HCT116 (cell line): ENCODE data around the gene PPP2R5A. TPM values are rescaled to one million over a fixed set of nuclear protein-coding genes. Genes with fewer than 3 reads are reported as not detected.
A peak's percentile ranks its signal among the peaks of the same experiment; 100 is the strongest.

Experiments
- ATAC-seq: fragments of 200-7000 bp; cut with Tn5 transposase; 2 replicates; pipeline ENCODE4 v1.9.1; 2020; ENCODE audit warnings: mild to moderate bottlenecking, moderate library complexity
- BruUV-seq: library from RNA; stranded (reverse); fragments of 400-500 nt; replicated peaks from 2 replicates; lab custom pipeline; 2021; lab: Mats Ljungman, UMichigan
- CTCF ChIA-PET: fragments of 300-600 bp; sonication (Branson Sonifier 250); formaldehyde crosslinking; loops from one replicate; lab custom pipeline; 2021; ENCODE audit warnings: antibody characterized with exemption; lab: Charles Lee
- POLR2A ChIA-PET: fragments of 300-600, 350-600 bp; sonication (Branson Sonifier 250); formaldehyde crosslinking; loops from one replicate; lab custom pipeline; 2021; ENCODE audit warnings: antibody characterized with exemption; lab: Charles Lee
- RAD21 ChIA-PET, 2 experiments: fragments of 300-600 bp; sonication (Branson Sonifier 250); formaldehyde crosslinking; loops; one replicate each; lab custom pipeline; 2023; ENCODE audit warnings: low total read pairs in 2 of 2; ENCODE audit not compliant: uncharacterized antibody in 2 of 2, unreplicated experiment in 2 of 2, low non-redundant PET in 1 of 2; lab: Charles Lee
- DNase-seq: peaks from one replicate; pipeline ENCODE4 v3.0.0-alpha.2; 2010; ENCODE audit warnings: low read depth, low spot score
- H2AFZ ChIP-seq: fragments of 200-600 bp; shearing (Covaris generic), sonication (generic); 2 replicates; pipeline ENCODE4 v1.6.1; 2017; ENCODE audit warnings: low read depth, mixed run types, mixed read lengths, antibody characterized with exemption, low read length; ENCODE audit not compliant: poor library complexity, severe bottlenecking
- H3K27ac ChIP-seq: 2 replicates; pipeline ENCODE4 v1.5.1; 2012; ENCODE audit warnings: low read depth, low read length
- H3K27me3 ChIP-seq: fragments of 200-600 bp; sonication (generic); 2 replicates; pipeline ENCODE4 v1.6.1; 2016; ENCODE audit warnings: mixed run types, low read length, mixed read lengths; ENCODE audit not compliant: insufficient read depth
- H3K36me3 ChIP-seq, 2 experiments: fragments of 200-500 bp in 1 of 2; fragments of 200-600 bp in 1 of 2; sonication (Bioruptor generic) in 1 of 2; sonication (generic) in 1 of 2; 2 replicates each; pipeline versions ENCODE4 v1.5.1 to v1.6.1; 2014 to 2016; ENCODE audit warnings: low read length in 2 of 2, inconsistent platforms in 1 of 2, mixed read lengths in 1 of 2, mixed run types in 1 of 2; ENCODE audit not compliant: insufficient read depth in 2 of 2, control insufficient read depth in 1 of 2
- H3K4me1 ChIP-seq, 2 experiments: fragments of 200-600 bp in 1 of 2; sonication (generic) in 1 of 2; 2 replicates each; pipeline versions ENCODE4 v1.5.1 to v1.6.1; 2012 to 2017; ENCODE audit warnings: low read length in 2 of 2, inconsistent platforms in 1 of 2, mild to moderate bottlenecking in 1 of 2, mixed read lengths in 1 of 2, mixed run types in 1 of 2, moderate library complexity in 1 of 2; ENCODE audit not compliant: insufficient read depth in 2 of 2, control insufficient read depth in 1 of 2
- H3K4me2 ChIP-seq: fragments of 200-600 bp; sonication (generic); 2 replicates; pipeline ENCODE4 v1.6.1; 2017; ENCODE audit warnings: mixed run types, low read length, mixed read lengths
- H3K4me3 ChIP-seq, 2 experiments: fragments of 200-600 bp in 1 of 2; sonication (generic) in 1 of 2; replicated peaks in 1 of 2; 2 replicates each; pipeline ENCODE4 v1.5.1; 2011 to 2016; ENCODE audit warnings: low read length in 2 of 2, control low read depth in 1 of 2, low read depth in 1 of 2, mild to moderate bottlenecking in 1 of 2, mixed read lengths in 1 of 2, mixed run types in 1 of 2
- H3K79me2 ChIP-seq: fragments of 200-600 bp; sonication (generic); 2 replicates; pipeline ENCODE4 v1.6.1; 2017; ENCODE audit warnings: mild to moderate bottlenecking, mixed run types, low read length, moderate library complexity, mixed read lengths; ENCODE audit not compliant: insufficient read depth
- H3K9ac ChIP-seq: fragments of 200-600 bp; sonication (generic); 2 replicates; pipeline ENCODE4 v1.6.1; 2016; ENCODE audit warnings: low read length, mixed read lengths
- H3K9me2 ChIP-seq: fragments of 200-600 bp; sonication (generic), shearing (Covaris generic); 2 replicates; pipeline ENCODE4 v1.6.1; 2017; ENCODE audit warnings: mixed run types, mild to moderate bottlenecking, moderate library complexity; ENCODE audit not compliant: insufficient read depth
- H3K9me3 ChIP-seq, 2 experiments: fragments of 200-500 bp in 1 of 2; fragments of 200-600 bp in 1 of 2; sonication (Bioruptor generic) in 1 of 2; sonication (generic) in 1 of 2; 2 replicates each; pipeline ENCODE4 v1.6.1; 2014 to 2017; ENCODE audit warnings: low read length in 2 of 2, mixed read lengths in 2 of 2, inconsistent platforms in 1 of 2, low read depth in 1 of 2, mild to moderate bottlenecking in 1 of 2, mixed run types in 1 of 2, moderate library complexity in 1 of 2; ENCODE audit not compliant: control insufficient read depth in 1 of 2, insufficient read depth in 1 of 2
- H4K20me1 ChIP-seq: fragments of 200-600 bp; sonication (generic), shearing (Covaris generic); 2 replicates; pipeline ENCODE4 v1.6.1; 2017; ENCODE audit warnings: mixed run types, mild to moderate bottlenecking, moderate library complexity; ENCODE audit not compliant: insufficient read depth
- EGR1 ChIP-seq: IDR thresholded peaks from 2 replicates; pipeline ENCODE4 v1.6.1; 2012; ENCODE audit warnings: low read depth
- ELF1 ChIP-seq: IDR thresholded peaks from 2 replicates; pipeline ENCODE4 v1.6.1; 2012; ENCODE audit warnings: low read depth, borderline replicate concordance
- EZH2 ChIP-seq: fragments of 200-600 bp; sonication (generic); IDR thresholded peaks from 2 replicates; pipeline ENCODE4 v1.6.1; 2017; ENCODE audit warnings: antibody characterized with exemption, mixed run types
- FOSL1 ChIP-seq: IDR thresholded peaks from 2 replicates; pipeline ENCODE4 v1.6.1; 2012; ENCODE audit warnings: low read depth
- POLR2A ChIP-seq: IDR thresholded peaks from 2 replicates; pipeline ENCODE4 v1.7.0; 2011; ENCODE audit warnings: borderline replicate concordance; ENCODE audit not compliant: insufficient read depth, insufficient read length; ENCODE audit errors: extremely low read depth
- POLR2AphosphoS5 ChIP-seq: IDR thresholded peaks from 2 replicates; pipeline ENCODE4 v1.6.1; 2011; ENCODE audit warnings: mild to moderate bottlenecking, low read depth, low read length, moderate library complexity
- RAD21 ChIP-seq: IDR thresholded peaks from 2 replicates; pipeline ENCODE4 v1.6.1; 2012; ENCODE audit warnings: low read depth, mild to moderate bottlenecking
- SIN3A ChIP-seq: IDR thresholded peaks from 2 replicates; pipeline ENCODE4 v1.6.1; 2012; ENCODE audit warnings: low read depth
- SRF ChIP-seq: IDR thresholded peaks from 2 replicates; pipeline ENCODE4 v1.6.1; 2012; ENCODE audit warnings: low read depth
- YY1 ChIP-seq: IDR thresholded peaks from 2 replicates; pipeline ENCODE4 v1.6.1; 2011; ENCODE audit warnings: low read length, low read depth, moderate library complexity, mild to moderate bottlenecking; ENCODE audit not compliant: insufficient replicate concordance; ENCODE audit errors: extremely low read depth
- ZNF274 ChIP-seq: fragments of 200-500 bp; sonication (Bioruptor generic); IDR thresholded peaks from 2 replicates; pipeline ENCODE4 v1.6.1; 2014; ENCODE audit warnings: mild to moderate bottlenecking, low read depth, low read length, inconsistent platforms
- intact Hi-C: fragments of 100-400 bp; cut with micrococcal nuclease; formaldehyde crosslinking; loops from 2 replicates; pipeline ENCODE4 v1.10.0; 2022
- total RNA-seq: library from RNA; stranded (reverse); gene quantifications from one replicate; pipeline ENCODE4 v1.2.1, GENCODE V29; 2021; ENCODE audit not compliant: unreplicated experiment
- TF ChIP-seq, protein P1 (sequence below): IDR thresholded peaks from 2 replicates; pipeline ENCODE4 v1.6.1; 2012
- TF ChIP-seq, protein P2 (sequence below): IDR thresholded peaks from 2 replicates; pipeline ENCODE4 v1.6.1; 2011; ENCODE audit warnings: mild to moderate bottlenecking, low read length, moderate library complexity; ENCODE audit not compliant: insufficient replicate concordance; ENCODE audit errors: extremely low read depth
- TF ChIP-seq, protein P3 (sequence below): IDR thresholded peaks from 2 replicates; pipeline ENCODE4 v1.6.1; 2012; ENCODE audit warnings: low read depth

Gene PPP2R5A
- total RNA-seq, 1 experiment from 2014 or later = 33.1 TPM

- ChIA-PET RAD21 (no interaction called here), CTCF (no interaction called here), POLR2A (no interaction called here)
- no peak overlapping the region for H3K9ac ChIP-seq
- no peak overlapping the region for H3K4me3 ChIP-seq
- peaks cover 0 to 23% of the 10 kb centered on the region in 2 experiments; a peak in 3 of 4 replicates for H3K4me1 ChIP-seq
- no peak for TF ChIP-seq SIN3A
- no peak for TF ChIP-seq SRF
- TF ChIP-seq YY1 = no peak
- TF ChIP-seq ZNF274 = no peak
- TF ChIP-seq, protein P1, sequence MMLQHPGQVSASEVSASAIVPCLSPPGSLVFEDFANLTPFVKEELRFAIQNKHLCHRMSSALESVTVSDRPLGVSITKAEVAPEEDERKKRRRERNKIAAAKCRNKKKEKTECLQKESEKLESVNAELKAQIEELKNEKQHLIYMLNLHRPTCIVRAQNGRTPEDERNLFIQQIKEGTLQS = no peak
- H3K36me3 ChIP-seq = peaks cover 0 to 23% of the 10 kb centered on the region in 2 experiments; a peak in 2 of 4 replicates
- H3K27ac ChIP-seq = peak overlapping the region; percentile 24; the same call in 1 of the 2 replicates
- ATAC-seq = no peak; the same call in 1 of the 2 replicates
- H3K4me2 ChIP-seq = peak overlapping the region; percentile 41
- no peak overlapping the region for H2AFZ ChIP-seq
- no peaks in the 10 kb centered on the region for H3K9me2 ChIP-seq
- H3K79me2 ChIP-seq = peaks cover 14% of the 10 kb centered on the region
- no peaks in the 10 kb centered on the region for H3K27me3 ChIP-seq
- H3K9me3 ChIP-seq = peaks cover under 1 to 5% of the 10 kb centered on the region in 2 experiments
- intact Hi-C loops = no loop called here
- no peak for DNase-seq
- no peaks in the 10 kb centered on the region for H4K20me1 ChIP-seq
- BruUV-seq = no TSS peak
These were observed 117.6 kb downstream of the PPP2R5A start for GRCh38 chr1:212402666-212403321.

DNA sequence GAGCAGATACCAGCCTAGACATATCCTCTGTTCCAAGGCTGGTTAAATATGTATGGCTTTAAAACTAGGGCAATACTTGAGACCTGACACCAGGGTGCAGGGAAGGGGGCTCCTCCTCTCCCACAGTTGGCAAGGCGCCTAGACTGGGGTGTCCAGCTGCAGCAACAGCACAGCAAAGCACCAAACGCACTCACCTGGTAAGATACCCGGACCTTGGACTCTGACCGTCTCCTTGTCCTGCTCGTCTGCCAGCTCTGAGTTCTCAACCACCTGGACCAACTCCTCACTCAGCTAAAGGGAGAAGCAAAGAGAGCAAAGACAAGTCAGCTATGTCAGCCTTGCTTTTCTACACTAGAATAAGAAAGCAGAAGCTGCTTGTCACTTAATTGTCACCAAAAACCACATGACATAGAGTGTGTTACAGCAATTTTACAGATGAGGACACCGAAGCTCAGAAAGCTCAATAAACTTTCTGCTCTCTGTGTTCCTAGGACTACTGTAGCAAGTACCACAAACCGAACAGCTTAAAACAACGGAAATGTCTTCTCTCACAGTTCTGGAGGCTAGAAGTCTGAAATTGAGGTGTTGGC, 125.1 kb downstream of the PPP2R5A start:
- Histone ChIP-seq H4K20me1 (no peaks in the 10 kb centered on the region), H3K9me2 (no peaks in the 10 kb centered on the region), H3K27me3 (no peaks in the 10 kb centered on the region), H3K9me3 (no peaks in the 10 kb centered on the region), H2AFZ (no peak overlapping the region), H3K36me3 (peaks cover 14 to 27% of the 10 kb centered on the region in 2 experiments), H3K79me2 (peaks cover 30% of the 10 kb centered on the region), H3K4me3 (no peak overlapping the region), H3K4me2 (no peak overlapping the region), H3K4me1 (peaks cover 6 to 14% of the 10 kb centered on the region in 2 experiments), H3K27ac (no peak overlapping the region), H3K9ac (no peak overlapping the region)
- POLR2A ChIA-PET = no interaction called here
- intact Hi-C loops = no loop called here
- no peak for DNase-seq
- CTCF ChIA-PET = no interaction called here
- RAD21 ChIA-PET = no interaction called here
- no peak for ATAC-seq
- no TSS peak for BruUV-seq
- TF ChIP-seq ELF1 (no peak), RAD21 (no peak), FOSL1 (no peak), EZH2 (no peak), ZNF274 (no peak), EGR1 (no peak), POLR2AphosphoS5 (no peak), POLR2A (no peak)
- TF ChIP-seq, protein P2, sequence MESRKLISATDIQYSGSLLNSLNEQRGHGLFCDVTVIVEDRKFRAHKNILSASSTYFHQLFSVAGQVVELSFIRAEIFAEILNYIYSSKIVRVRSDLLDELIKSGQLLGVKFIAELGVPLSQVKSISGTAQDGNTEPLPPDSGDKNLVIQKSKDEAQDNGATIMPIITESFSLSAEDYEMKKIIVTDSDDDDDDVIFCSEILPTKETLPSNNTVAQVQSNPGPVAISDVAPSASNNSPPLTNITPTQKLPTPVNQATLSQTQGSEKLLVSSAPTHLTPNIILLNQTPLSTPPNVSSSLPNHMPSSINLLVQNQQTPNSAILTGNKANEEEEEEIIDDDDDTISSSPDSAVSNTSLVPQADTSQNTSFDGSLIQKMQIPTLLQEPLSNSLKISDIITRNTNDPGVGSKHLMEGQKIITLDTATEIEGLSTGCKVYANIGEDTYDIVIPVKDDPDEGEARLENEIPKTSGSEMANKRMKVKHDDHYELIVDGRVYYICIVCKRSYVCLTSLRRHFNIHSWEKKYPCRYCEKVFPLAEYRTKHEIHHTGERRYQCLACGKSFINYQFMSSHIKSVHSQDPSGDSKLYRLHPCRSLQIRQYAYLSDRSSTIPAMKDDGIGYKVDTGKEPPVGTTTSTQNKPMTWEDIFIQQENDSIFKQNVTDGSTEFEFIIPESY = no peak
- TF ChIP-seq, protein P3, sequence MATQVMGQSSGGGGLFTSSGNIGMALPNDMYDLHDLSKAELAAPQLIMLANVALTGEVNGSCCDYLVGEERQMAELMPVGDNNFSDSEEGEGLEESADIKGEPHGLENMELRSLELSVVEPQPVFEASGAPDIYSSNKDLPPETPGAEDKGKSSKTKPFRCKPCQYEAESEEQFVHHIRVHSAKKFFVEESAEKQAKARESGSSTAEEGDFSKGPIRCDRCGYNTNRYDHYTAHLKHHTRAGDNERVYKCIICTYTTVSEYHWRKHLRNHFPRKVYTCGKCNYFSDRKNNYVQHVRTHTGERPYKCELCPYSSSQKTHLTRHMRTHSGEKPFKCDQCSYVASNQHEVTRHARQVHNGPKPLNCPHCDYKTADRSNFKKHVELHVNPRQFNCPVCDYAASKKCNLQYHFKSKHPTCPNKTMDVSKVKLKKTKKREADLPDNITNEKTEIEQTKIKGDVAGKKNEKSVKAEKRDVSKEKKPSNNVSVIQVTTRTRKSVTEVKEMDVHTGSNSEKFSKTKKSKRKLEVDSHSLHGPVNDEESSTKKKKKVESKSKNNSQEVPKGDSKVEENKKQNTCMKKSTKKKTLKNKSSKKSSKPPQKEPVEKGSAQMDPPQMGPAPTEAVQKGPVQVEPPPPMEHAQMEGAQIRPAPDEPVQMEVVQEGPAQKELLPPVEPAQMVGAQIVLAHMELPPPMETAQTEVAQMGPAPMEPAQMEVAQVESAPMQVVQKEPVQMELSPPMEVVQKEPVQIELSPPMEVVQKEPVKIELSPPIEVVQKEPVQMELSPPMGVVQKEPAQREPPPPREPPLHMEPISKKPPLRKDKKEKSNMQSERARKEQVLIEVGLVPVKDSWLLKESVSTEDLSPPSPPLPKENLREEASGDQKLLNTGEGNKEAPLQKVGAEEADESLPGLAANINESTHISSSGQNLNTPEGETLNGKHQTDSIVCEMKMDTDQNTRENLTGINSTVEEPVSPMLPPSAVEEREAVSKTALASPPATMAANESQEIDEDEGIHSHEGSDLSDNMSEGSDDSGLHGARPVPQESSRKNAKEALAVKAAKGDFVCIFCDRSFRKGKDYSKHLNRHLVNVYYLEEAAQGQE = no peak
